T47D (cell line): Measurements from ENCODE around the gene CTSH.
"Not testable (repeated sequence)": the region's sequence is repeated elsewhere in the genome, so short reads cannot be mapped to it uniquely, and the experiment has no call there.

Experiments
- DNase-seq, 2 experiments: peaks; one replicate each; pipeline versions ENCODE4 v3.0.0 to v3.0.0-alpha.2; 2011 to 2012; ENCODE audit warnings: low read depth in 1 of 2, low spot score in 1 of 2
- JUND ChIP-seq: IDR thresholded peaks from 2 replicates; pipeline ENCODE4 v1.6.1; 2012; ENCODE audit warnings: low read depth
- in situ Hi-C: cut with HindIII; loops from 2 replicates; pipeline ENCODE4 v1.10.0; 2016; ENCODE audit warnings: low sequenced_read_pairs, low pct_unique_long_range_greater_than_20kb

CTSH gene

DNA sequence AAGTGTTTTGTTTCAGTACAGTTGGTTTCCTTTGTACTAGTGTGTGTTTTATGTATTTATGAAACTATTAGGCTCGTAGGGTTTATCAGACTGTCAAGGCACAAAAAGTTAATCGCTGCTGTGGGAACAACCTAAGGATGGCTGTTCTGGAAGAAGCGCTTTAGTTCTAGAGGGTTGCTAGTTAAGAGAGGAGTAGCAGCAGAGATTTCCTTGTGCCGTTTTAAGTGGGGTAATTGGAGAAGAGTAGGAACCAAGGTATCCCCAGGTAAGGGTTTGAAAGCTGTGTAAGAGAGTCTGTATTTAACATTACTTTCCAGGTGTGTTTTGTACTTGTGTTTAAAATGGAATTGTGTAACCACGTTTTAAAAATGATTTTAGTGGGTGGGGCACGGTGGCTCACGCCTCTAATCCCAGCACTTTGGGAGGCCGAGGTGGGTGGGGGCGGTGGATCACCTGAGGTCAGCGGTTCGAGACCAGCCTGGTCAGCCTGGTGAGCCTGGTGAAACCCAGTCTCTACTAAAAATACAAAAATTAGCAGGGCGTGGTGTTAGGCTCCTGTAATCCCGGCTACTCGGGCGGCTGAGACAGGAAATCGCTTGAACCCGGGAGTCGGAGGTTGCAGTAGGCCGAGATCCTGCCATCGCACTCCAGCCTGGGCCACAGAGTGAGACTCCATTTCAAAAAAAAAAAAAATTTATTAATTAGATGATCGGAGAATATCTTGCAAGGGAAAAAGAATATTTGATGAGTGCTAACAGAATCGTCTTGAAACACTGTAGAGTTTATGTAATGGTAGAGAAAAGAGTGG lies 69.5 kb downstream of the CTSH start:
- no peak for TF ChIP-seq JUND
- in situ Hi-C loops, result no loop called here
- DNase-seq, result peak in 1 of 2 experiments; percentile 8

DNA sequence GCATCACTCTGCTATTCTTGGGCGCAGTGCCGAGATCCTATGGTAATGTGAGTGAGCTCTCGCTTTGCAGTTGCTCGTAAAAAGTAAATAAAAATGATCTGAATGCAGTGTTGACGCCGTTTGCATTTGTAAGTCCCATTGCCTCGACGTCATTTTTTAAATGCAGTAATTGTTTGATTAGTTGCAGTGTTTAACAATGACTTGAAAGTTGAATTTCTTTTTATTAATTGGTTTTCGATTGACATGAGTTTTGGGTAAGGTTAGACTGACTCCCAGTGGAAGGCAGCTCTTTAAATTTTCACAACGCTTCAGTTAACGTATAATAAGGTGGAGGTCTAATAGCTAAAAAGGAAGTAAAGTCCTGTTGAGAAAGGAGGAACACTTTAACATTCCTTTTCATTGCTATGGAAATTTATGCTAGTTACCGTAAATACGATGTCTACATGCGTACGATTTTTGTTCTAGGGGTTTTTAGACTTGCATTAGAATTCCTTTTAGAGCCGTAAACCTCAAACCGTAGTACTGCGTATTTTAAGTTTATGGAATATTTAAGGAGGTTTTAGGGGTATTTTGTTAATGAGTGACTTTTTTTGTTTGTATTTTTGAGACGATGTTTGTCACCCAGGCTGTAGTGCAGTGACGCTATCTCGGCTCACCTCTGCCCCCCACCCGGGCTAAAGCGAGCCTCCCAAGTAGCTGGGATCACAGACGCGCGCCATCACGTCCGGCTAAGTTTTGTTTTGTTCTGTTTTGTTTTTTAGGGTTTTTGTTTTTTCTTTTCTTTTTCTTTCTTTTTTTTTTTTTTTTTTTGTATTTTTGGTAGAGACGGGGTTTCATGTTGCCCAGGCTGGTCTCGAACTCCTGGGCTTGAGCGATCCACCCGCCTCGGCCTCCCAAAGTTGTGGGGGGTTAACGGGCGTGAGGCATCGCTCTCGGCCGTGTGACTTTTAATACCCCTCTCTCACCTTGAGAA lies 70.8 kb downstream of the CTSH start:
- TF ChIP-seq JUND, result no peak
- peak in 1 of 2 experiments; percentile 16 for DNase-seq
- in situ Hi-C loops, result no loop called here

DNA sequence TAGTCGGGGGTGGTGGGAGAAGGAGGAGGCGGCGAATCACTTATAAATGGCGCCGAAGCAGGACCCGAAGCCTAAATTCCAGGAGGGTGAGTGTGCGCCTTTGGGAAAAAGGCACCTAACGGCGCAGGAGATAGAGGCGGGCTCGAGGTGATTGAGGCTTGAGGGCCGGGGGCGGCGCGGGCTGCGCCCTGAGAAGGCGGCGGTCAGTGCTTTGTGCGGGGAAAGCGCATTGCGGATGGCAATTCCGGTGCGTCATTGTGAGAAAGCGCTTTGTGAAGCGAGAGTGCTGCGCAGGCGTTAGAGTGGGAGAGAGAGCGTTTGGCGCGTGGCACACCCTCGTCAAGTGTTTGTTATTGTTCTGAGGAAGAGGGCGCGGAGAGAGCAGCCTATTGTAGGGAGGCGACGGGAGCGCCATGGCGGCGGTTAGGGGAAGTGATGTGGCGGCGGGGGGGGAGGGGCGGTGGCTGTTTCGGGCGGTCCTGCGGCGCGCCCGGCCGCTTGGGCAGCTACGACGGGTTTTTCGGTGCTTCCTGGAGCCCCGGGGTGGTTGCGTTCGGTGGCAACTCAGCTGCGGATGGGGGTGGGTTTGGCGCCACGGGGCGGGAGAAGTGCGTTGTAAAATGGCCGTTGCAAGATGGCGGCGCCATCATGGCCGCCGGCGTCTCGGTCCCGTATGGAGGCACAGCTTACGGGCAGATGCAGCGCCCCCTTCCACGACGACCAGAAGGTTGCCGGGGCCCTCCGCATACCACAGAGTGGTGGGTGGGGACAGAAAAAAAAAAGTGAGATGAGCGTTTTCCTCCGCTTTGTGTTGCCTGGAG lies 71.7 kb downstream of the CTSH start:
- in situ Hi-C loops, result no loop called here
- no peak for TF ChIP-seq JUND
- DNase-seq, result peak; percentile 43 to 84

DNA sequence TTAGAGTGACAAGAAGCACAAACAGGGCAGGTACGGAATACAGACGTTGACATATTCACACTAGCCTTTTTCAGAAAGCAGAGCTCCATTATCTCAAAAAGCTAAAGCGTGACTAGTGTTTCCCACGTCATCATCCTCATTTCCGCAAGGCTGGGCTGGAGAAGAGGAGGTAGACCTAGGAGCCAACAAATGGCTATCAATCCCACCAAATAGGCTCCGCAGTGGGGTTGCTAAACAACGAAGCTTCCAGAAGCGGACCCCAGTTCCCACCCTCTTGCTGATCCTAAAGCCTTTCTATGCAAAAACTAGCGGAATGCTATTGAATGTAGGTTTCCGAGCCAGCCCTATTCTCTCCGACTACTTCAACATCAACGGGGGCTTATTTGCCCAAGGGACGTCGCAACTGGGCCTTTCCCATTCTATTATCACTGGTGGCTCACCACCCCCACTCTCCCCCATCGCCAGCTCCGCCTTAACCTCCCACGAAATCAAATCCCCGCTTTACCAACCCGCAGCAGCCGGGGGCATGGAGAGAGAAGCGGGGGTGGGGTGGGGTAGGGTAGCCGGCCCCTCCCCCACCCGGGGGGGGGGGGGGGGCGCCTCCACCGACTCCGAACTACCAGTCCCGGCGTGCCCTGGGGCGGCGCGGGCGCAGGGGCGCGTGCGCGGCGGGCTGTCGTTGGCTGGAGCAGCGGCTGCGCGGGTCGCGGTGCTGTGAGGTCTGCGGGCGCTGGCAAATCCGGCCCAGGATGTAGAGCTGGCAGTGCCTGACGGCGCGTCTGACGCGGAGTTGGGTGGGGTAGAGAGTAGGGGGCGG lies 72.5 kb downstream of the CTSH start, which contains the start of gene MORF4L1:
TSS of gene MORF4L1 (plus strand) at position 736 of the 817 bp plus-strand sequence. CDS start 128 bp downstream, outside the sequence.
- peak; percentile 92 to 98 for DNase-seq
- no peak for TF ChIP-seq JUND
- in situ Hi-C loops, result no loop called here

DNA sequence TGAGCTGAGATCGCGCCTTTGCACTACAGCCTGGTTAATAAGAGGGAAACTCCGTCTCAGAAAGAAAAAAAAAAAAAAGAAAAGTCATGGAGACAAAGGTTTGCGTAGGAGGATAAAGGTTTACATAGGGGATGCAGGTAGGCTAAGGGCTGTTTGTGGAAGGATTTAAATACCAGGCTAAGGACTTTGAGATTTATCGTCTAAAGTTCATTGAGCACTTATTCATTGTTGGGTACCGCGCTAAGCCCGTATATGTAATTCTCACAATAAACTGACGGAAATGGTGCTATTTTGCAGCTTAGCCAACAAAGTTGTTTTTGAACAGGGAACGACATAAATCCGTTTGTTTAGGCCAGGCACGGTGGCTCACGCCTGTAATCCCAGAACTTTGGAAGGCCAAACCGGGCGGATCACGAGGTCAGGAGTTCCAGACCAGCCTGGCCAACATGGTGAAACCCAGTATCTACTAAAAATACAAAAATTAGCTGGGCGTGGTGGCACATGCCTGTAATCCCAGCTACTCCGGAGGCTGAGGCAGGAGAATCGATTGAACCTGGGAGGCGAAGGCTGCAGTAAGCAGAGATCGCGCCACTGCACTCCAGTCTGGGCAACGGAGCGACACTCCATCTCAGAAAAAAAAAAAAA lies 73.2 kb downstream of the CTSH start:
- in situ Hi-C loops, result not testable (repeated sequence)

More for the DNA sequence above, 73.2 kb downstream of the CTSH start:
- DNase-seq, result not testable (repeated sequence)
